Naive thymus-derived CD4-positive, alpha-beta T cell (primary cell): ENCODE data around the gene HDAC4. TPM values are rescaled to one million over a fixed set of nuclear protein-coding genes. Genes with fewer than 3 reads are reported as not detected.
A peak's percentile ranks its signal among the peaks of the same experiment; 100 is the strongest.

Experiments
- ATAC-seq: fragments of 150-1000 bp; cut with Tn5 transposase; 2 replicates; pipeline ENCODE4 v1.10.0; 2021; ENCODE audit warnings: mild to moderate bottlenecking, moderate library complexity
- CTCF ChIA-PET: fragments of 350-600 bp; sonication (Branson Sonifier 250); formaldehyde crosslinking; loops from one replicate; lab custom pipeline; 2021; ENCODE audit warnings: antibody characterized with exemption; lab: Charles Lee
- POLR2A ChIA-PET: fragments of 350-600 bp; sonication (Branson Sonifier 250); formaldehyde crosslinking; loops from one replicate; lab custom pipeline; 2021; ENCODE audit warnings: antibody characterized with exemption, inconsistent platforms; lab: Charles Lee
- DNase-seq, 9 donors: peaks; one replicate each; pipeline versions ENCODE4 v3.0.0 to v3.0.0-alpha.2; 2020 to 2022; ENCODE audit warnings: mixed read lengths in 1 of 9
- H3K27ac ChIP-seq: one replicate; pipeline ENCODE4 v1.7.0; 2013; ENCODE audit warnings: mild to moderate bottlenecking, low read depth, low read length, moderate library complexity
- H3K27me3 ChIP-seq, 2 donors: one replicate each; pipeline ENCODE4 v1.7.0; 2013; ENCODE audit warnings: low read length in 2 of 2, mild to moderate bottlenecking in 2 of 2, moderate library complexity in 2 of 2; ENCODE audit not compliant: control insufficient read depth in 2 of 2, insufficient read depth in 2 of 2
- H3K36me3 ChIP-seq, 3 experiments: 1 replicate in 2 of 3; 2 replicates in 1 of 3; pipeline ENCODE4 v1.7.0; 2013; ENCODE audit warnings: low read length in 3 of 3, mild to moderate bottlenecking in 3 of 3, moderate library complexity in 1 of 3; ENCODE audit not compliant: insufficient read depth in 3 of 3, control insufficient read depth in 2 of 3
- H3K4me1 ChIP-seq, 2 donors: one replicate each; pipeline ENCODE4 v1.7.0; 2013; ENCODE audit warnings: low read length in 2 of 2, mild to moderate bottlenecking in 2 of 2, moderate library complexity in 1 of 2; ENCODE audit not compliant: control insufficient read depth in 2 of 2, insufficient read depth in 2 of 2
- H3K4me3 ChIP-seq: 2 replicates; pipeline ENCODE4 v1.7.0; 2013; ENCODE audit warnings: mild to moderate bottlenecking, low read length
- H3K9me3 ChIP-seq, 3 experiments: 1 replicate in 2 of 3; 2 replicates in 1 of 3; pipeline ENCODE4 v1.7.0; 2013; ENCODE audit warnings: low read length in 3 of 3; ENCODE audit not compliant: control insufficient read depth in 2 of 3
- H3K27ac Mint-ChIP-seq, 9 donors: one replicate each; pipeline ENCODE4 v1.8.0; 2020 to 2022; ENCODE audit warnings: mixed read lengths in 9 of 9, mild to moderate bottlenecking in 8 of 9, moderate library complexity in 5 of 9, inconsistent platforms in 2 of 9
- H3K27me3 Mint-ChIP-seq, 5 donors: one replicate each; pipeline ENCODE4 v1.8.0; 2021 to 2022; ENCODE audit warnings: mixed read lengths in 5 of 5, mild to moderate bottlenecking in 1 of 5
- H3K36me3 Mint-ChIP-seq, 5 donors: one replicate each; pipeline ENCODE4 v1.8.0; 2020 to 2022; ENCODE audit warnings: mixed read lengths in 5 of 5, mild to moderate bottlenecking in 3 of 5, inconsistent platforms in 1 of 5
- H3K4me1 Mint-ChIP-seq, 7 donors: one replicate each; pipeline ENCODE4 v1.8.0; 2020 to 2022; ENCODE audit warnings: mixed read lengths in 7 of 7, mild to moderate bottlenecking in 3 of 7, inconsistent platforms in 1 of 7
- H3K4me3 Mint-ChIP-seq, 10 donors: one replicate each; pipeline ENCODE4 v1.8.0; 2020 to 2022; ENCODE audit warnings: mild to moderate bottlenecking in 10 of 10, mixed read lengths in 10 of 10, moderate library complexity in 6 of 10, inconsistent platforms in 2 of 10
- H3K9me3 Mint-ChIP-seq, 11 donors: one replicate each; pipeline ENCODE4 v1.8.0; 2020 to 2022; ENCODE audit warnings: mixed read lengths in 11 of 11, mild to moderate bottlenecking in 4 of 11, inconsistent platforms in 1 of 11, moderate library complexity in 1 of 11
- intact Hi-C, 2 donors: fragments of 100-400 bp; cut with micrococcal nuclease; formaldehyde crosslinking; loops; one replicate each; pipeline ENCODE4 v1.15.1; 2023
- polyA plus RNA-seq, 2 donors: library from polyadenylated mRNA; unstranded; fragments of 300-500 nt; fragmentation: Illumina TruSeq; gene quantifications; one replicate each; pipeline ENCODE4 v1.2.3, GENCODE V29; 2021
- total RNA-seq, 6 experiments: library from RNA in 5 of 6; stranded (reverse) in 5 of 6; gene quantifications; 1 replicate in 5 of 6; 2 replicates in 1 of 6; pipeline ENCODE4 v1.2.3 and lab custom pipeline; 2021 to 2026

The HDAC4 gene
- total and polyA plus RNA-seq, 7 experiments from 2014 or later: 7.4 to 101 (median 55.3) TPM

- Histone ChIP-seq H3K27ac (peak overlapping the region; percentile 79), H3K36me3 (no peaks in the 10 kb centered on the region), H3K9me3 (no peaks in the 10 kb centered on the region), H3K27me3 (no peaks in the 10 kb centered on the region), H3K4me1 (peaks cover 68 to 96% of the 10 kb centered on the region in 2 donors), H3K4me3 (peak overlapping the region; percentile 32)
- intact Hi-C loops: loop anchor here (1.0 to 10.0 kb wide), 16 partner anchors 10 to 1300 kb away; partner anchors contain the start of genes HDAC4 (in 2 of the 2), COPS9 (in 1 of the 2), DUSP28 (in 1 of the 2) and NDUFA10 (in 1 of the 2)
- Mint-ChIP-seq H3K27ac (peak overlapping the region; percentile 88 to 100 (median 98)), H3K36me3 (peaks cover 0 to 22% (median 0%) of the 10 kb centered on the region in 5 donors), H3K9me3 (peaks cover 0 to 2% (median 0%) of the 10 kb centered on the region in 11 donors), H3K27me3 (no peaks in the 10 kb centered on the region), H3K4me1 (peaks cover 61 to 97% (median 87%) of the 10 kb centered on the region in 7 donors), H3K4me3 (peak overlapping the region; percentile 85 to 99 (median 88))
- ATAC-seq (peak; percentile 84), DNase-seq (peak in 8 of 9 donors; percentile 60 to 90 (median 86))
- ChIA-PET POLR2A (interaction anchor here (0.6 to 22.2 kb wide), 14 partner anchors 9 to 137 kb away, joined by 3 to 362 read pairs (median 4); partner anchors contain the start of gene HDAC4), CTCF (interaction anchor here (1.1 kb wide), 1 partner anchor 29 kb away, joined by 4 read pairs; no protein-coding TSS in a partner anchor)
Measured at GRCh38 chr2:239264838-239265651, 135.8 kb downstream of the HDAC4 start.

DNA sequence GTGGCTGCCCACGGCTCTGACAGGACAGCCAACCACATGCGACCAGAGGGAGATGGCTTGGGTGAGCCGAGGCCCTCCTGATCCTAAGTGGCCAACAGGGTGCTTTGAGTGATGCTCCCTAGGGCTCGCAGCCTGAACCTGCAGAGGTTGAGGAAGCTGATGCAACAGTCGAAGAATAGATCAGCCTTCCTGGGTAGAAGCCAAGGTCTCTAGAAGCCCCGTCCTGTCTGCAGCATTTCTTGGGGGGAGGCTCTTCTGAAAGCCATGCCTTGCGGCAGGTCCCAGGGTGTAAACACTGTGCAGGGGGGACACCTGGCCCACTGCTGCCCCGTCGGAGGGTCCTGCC lies 136.4 kb downstream of the HDAC4 start:
- peak overlapping the region; percentile 79 for H3K27ac ChIP-seq
- intact Hi-C loops: loop anchor here (2.0 to 10.0 kb wide), 4 partner anchors 34 to 1300 kb away; partner anchors contain the start of genes DUSP28 (in 1 of the 2), NDUFA10 (in 1 of the 2) and RNPEPL1 (in 1 of the 2)
- H3K4me3 ChIP-seq: peak overlapping the region; percentile 25
- H3K4me1 Mint-ChIP-seq: peaks cover 67 to 97% (median 87%) of the 10 kb centered on the region in 7 donors
- peak overlapping the region; percentile 81 to 100 (median 98) for H3K27ac Mint-ChIP-seq
- CTCF ChIA-PET: interaction anchor here (0.6 to 1.5 kb wide), 2 partner anchors 31 to 824 kb away, joined by 6 to 7 read pairs; no protein-coding TSS in a partner anchor
- peak in 6 of 9 donors; percentile 26 to 67 (median 46) for DNase-seq
- no peak for ATAC-seq
- POLR2A ChIA-PET: interaction anchor here (0.8 to 22.2 kb wide), 8 partner anchors 9 to 136 kb away, joined by 3 to 362 read pairs (median 4); partner anchors contain the start of gene HDAC4
- no peaks in the 10 kb centered on the region for H3K9me3 ChIP-seq
- peak overlapping the region; percentile 47 to 99 (median 86) for H3K4me3 Mint-ChIP-seq
- H3K27me3 ChIP-seq: no peaks in the 10 kb centered on the region
- peaks cover 69 to 96% of the 10 kb centered on the region in 2 donors for H3K4me1 ChIP-seq
- H3K9me3 Mint-ChIP-seq: peaks cover 0 to 2% (median 0%) of the 10 kb centered on the region in 11 donors
- no peaks in the 10 kb centered on the region for H3K27me3 Mint-ChIP-seq
- peaks cover 0 to 24% (median 0%) of the 10 kb centered on the region in 5 donors for H3K36me3 Mint-ChIP-seq
- H3K36me3 ChIP-seq: no peaks in the 10 kb centered on the region

GRCh38 chr2:239263669-239264491 lies 136.9 kb downstream of the HDAC4 start:
- Mint-ChIP-seq H3K4me1 (peaks cover 70 to 97% (median 86%) of the 10 kb centered on the region in 7 donors), H3K27me3 (no peaks in the 10 kb centered on the region), H3K36me3 (peaks cover 0 to 18% (median 0%) of the 10 kb centered on the region in 5 donors), H3K4me3 (peak overlapping the region; percentile 47 to 99 (median 86)), H3K9me3 (peaks cover 0 to 2% (median 0%) of the 10 kb centered on the region in 11 donors), H3K27ac (peak overlapping the region; percentile 81 to 100 (median 98))
- CTCF ChIA-PET: interaction anchor here (0.6 to 1.5 kb wide), 3 partner anchors 14 to 823 kb away, joined by 3 to 7 read pairs (median 6); no protein-coding TSS in a partner anchor
- intact Hi-C loops: loop anchor here (2.0 to 10.0 kb wide), 4 partner anchors 33 to 1301 kb away; partner anchors contain the start of genes DUSP28 (in 1 of the 2), NDUFA10 (in 1 of the 2) and RNPEPL1 (in 1 of the 2)
- peaks cover 69 to 96% of the 10 kb centered on the region in 2 donors for H3K4me1 ChIP-seq
- ATAC-seq: no peak
- H3K36me3 ChIP-seq: no peaks in the 10 kb centered on the region
- H3K27me3 ChIP-seq: no peaks in the 10 kb centered on the region
- no peaks in the 10 kb centered on the region for H3K9me3 ChIP-seq
- no peak for DNase-seq
- peak overlapping the region; percentile 79 for H3K27ac ChIP-seq
- no peak overlapping the region for H3K4me3 ChIP-seq
- POLR2A ChIA-PET: interaction anchor here (0.8 to 22.2 kb wide), 10 partner anchors 8 to 142 kb away, joined by 3 to 362 read pairs (median 4); partner anchors contain the start of gene HDAC4

GRCh38 chr2:239263231-239263630 lies 137.6 kb downstream of the HDAC4 start:
- ChIA-PET POLR2A (interaction anchor here (1.1 to 22.2 kb wide), 5 partner anchors 12 to 142 kb away, joined by 3 to 362 read pairs (median 4); no protein-coding TSS in a partner anchor), CTCF (interaction anchor here (0.8 to 1.5 kb wide), 2 partner anchors 13 to 32 kb away, joined by 3 to 6 read pairs; no protein-coding TSS in a partner anchor)
- Histone ChIP-seq H3K4me3 (no peak overlapping the region), H3K4me1 (peaks cover 69 to 96% of the 10 kb centered on the region in 2 donors), H3K9me3 (no peaks in the 10 kb centered on the region), H3K27me3 (no peaks in the 10 kb centered on the region), H3K36me3 (no peaks in the 10 kb centered on the region), H3K27ac (no peak overlapping the region)
- H3K27ac Mint-ChIP-seq: peak overlapping the region; percentile 18 to 98 (median 88)
- peaks cover 69 to 97% (median 86%) of the 10 kb centered on the region in 7 donors for H3K4me1 Mint-ChIP-seq
- no peak for DNase-seq
- H3K36me3 Mint-ChIP-seq: peaks cover 0 to 20% (median 0%) of the 10 kb centered on the region in 5 donors
- peak overlapping the region in 7 of 10 donors; percentile 25 to 72 (median 48) for H3K4me3 Mint-ChIP-seq
- H3K27me3 Mint-ChIP-seq: no peaks in the 10 kb centered on the region
- intact Hi-C loops: loop anchor here (10.0 kb wide), 3 partner anchors 48 to 1302 kb away; partner anchors contain the start of genes DUSP28 (in 1 of the 2), NDUFA10 (in 1 of the 2) and RNPEPL1 (in 1 of the 2)
- H3K9me3 Mint-ChIP-seq: peaks cover 0 to 3% (median 0%) of the 10 kb centered on the region in 11 donors
- no peak for ATAC-seq

- no peaks in the 10 kb centered on the region for H3K27me3 Mint-ChIP-seq
- peaks cover 65 to 93% of the 10 kb centered on the region in 2 donors for H3K4me1 ChIP-seq
- H3K4me3 Mint-ChIP-seq: peak overlapping the region in 4 of 10 donors; percentile 6 to 38 (median 8)
- no peak overlapping the region for H3K27ac ChIP-seq
- ChIA-PET CTCF (no interaction called here), POLR2A (interaction anchor here (0.8 to 22.2 kb wide), 7 partner anchors 10 to 143 kb away, joined by 3 to 362 read pairs (median 3); no protein-coding TSS in a partner anchor)
- intact Hi-C loops: loop anchor here (10.0 kb wide), 3 partner anchors 48 to 1302 kb away; partner anchors contain the start of genes DUSP28 (in 1 of the 2), NDUFA10 (in 1 of the 2) and RNPEPL1 (in 1 of the 2)
- peaks cover 0 to 8% (median 4%) of the 10 kb centered on the region in 11 donors for H3K9me3 Mint-ChIP-seq
- peak overlapping the region; percentile 15 to 96 (median 52) for H3K27ac Mint-ChIP-seq
- no peak overlapping the region for H3K4me3 ChIP-seq
- ATAC-seq: no peak
- peak in 1 of 9 donors; percentile 1 for DNase-seq
- peaks cover 71 to 97% (median 86%) of the 10 kb centered on the region in 7 donors for H3K4me1 Mint-ChIP-seq
- H3K27me3 ChIP-seq: no peaks in the 10 kb centered on the region
- H3K9me3 ChIP-seq: peaks cover 0 to under 1% (median 0%) of the 10 kb centered on the region in 3 experiments
- peaks cover 4 to 25% (median 5%) of the 10 kb centered on the region in 5 donors for H3K36me3 Mint-ChIP-seq
- H3K36me3 ChIP-seq: no peaks in the 10 kb centered on the region
Measured at GRCh38 chr2:239262484-239263230, 138.2 kb downstream of the HDAC4 start.
